NCI-H2081 (cell line): ENCODE measurements around the gene TEX30.

Experiments used
- DNase-seq, 2 experiments: peaks; one replicate each; lab custom pipeline; 2025; lab: John Stamatoyannopoulos, UW

The TEX30 gene

GRCh38 chr13:102779436-102780159 lies 6.0 kb upstream of the TEX30 start:
- DNase-seq: no peak

- no peak for DNase-seq
These were observed 4.2 kb upstream of the TEX30 start for GRCh38 chr13:102777736-102778135.

GRCh38 chr13:102776271-102776670 lies 2.7 kb upstream of the TEX30 start:
- no peak for DNase-seq

- DNase-seq: no peak
These were observed 1.3 kb upstream of the TEX30 start for GRCh38 chr13:102774591-102775520.

- no peak for DNase-seq
These were observed 605 bp upstream of the TEX30 start for GRCh38 chr13:102774214-102774568.

- no peak for DNase-seq
These were observed 1.6 kb downstream of the TEX30 start for GRCh38 chr13:102772042-102772425.

GRCh38 chr13:102771298-102772041 lies 2.1 kb downstream of the TEX30 start:
- DNase-seq: no peak

- no peak for DNase-seq
These were observed 3.2 kb downstream of the TEX30 start for GRCh38 chr13:102770435-102770834.

GRCh38 chr13:102769679-102770078 lies 3.9 kb downstream of the TEX30 start:
- DNase-seq: no peak

- DNase-seq: no peak
These were observed 4.7 kb downstream of the TEX30 start for GRCh38 chr13:102768909-102769308.

GRCh38 chr13:102763741-102764140 lies 9.8 kb downstream of the TEX30 start:
- no peak for DNase-seq

GRCh38 chr13:102761071-102761470 lies 12.5 kb downstream of the TEX30 start:
- DNase-seq: no peak

GRCh38 chr13:102758842-102759241 lies 14.7 kb downstream of the TEX30 start:
- no peak for DNase-seq

- DNase-seq: no peak
These were observed 16.6 kb downstream of the TEX30 start for GRCh38 chr13:102757006-102757405.

GRCh38 chr13:102751886-102752285 lies 21.7 kb downstream of the TEX30 start:
- DNase-seq: no peak

- DNase-seq: no peak
These were observed 31.1 kb downstream of the TEX30 start for GRCh38 chr13:102742506-102742905.

GRCh38 chr13:102742101-102742500 lies 31.5 kb downstream of the TEX30 start:
- no peak for DNase-seq

GRCh38 chr13:102729560-102730270 lies 43.9 kb downstream of the TEX30 start:
- peak in 1 of 2 experiments; percentile 54 for DNase-seq

GRCh38 chr13:102726430-102726829 lies 47.2 kb downstream of the TEX30 start:
- DNase-seq: no peak

GRCh38 chr13:102724923-102725322 lies 48.7 kb downstream of the TEX30 start:
- DNase-seq: peak in 1 of 2 experiments; percentile 5

GRCh38 chr13:102721800-102722231 lies 51.8 kb downstream of the TEX30 start:
- no peak for DNase-seq

- DNase-seq: no peak
These were observed 54.8 kb downstream of the TEX30 start for GRCh38 chr13:102718746-102719145.
